HepG2 (cell line): ENCODE data around the gene CTXN1. TPM values are rescaled to one million over a fixed set of nuclear protein-coding genes. Genes with fewer than 3 reads are reported as not detected.

ENCODE experiments used
- AFF4 ChIP-seq: sonication (generic); formaldehyde crosslinking; IDR thresholded peaks from 2 replicates; pipeline ENCODE4 v1.4.0; 2020; ENCODE audit warnings: missing genetic modification reagents
- ATF1 ChIP-seq: IDR thresholded peaks from 2 replicates; pipeline ENCODE4 v1.6.1; 2016; ENCODE audit warnings: mild to moderate bottlenecking, control low read depth
- GZF1 ChIP-seq: sonication (generic); formaldehyde crosslinking; IDR thresholded peaks from 2 replicates; pipeline ENCODE4 v1.5.1; 2020; ENCODE audit warnings: mild to moderate bottlenecking, missing genetic modification reagents
- MEIS2 ChIP-seq: sonication (generic); formaldehyde crosslinking; IDR thresholded peaks from 2 replicates; pipeline ENCODE4 v1.9.0; 2021; ENCODE audit warnings: mild to moderate bottlenecking, missing genetic modification reagents
- NCOA1 ChIP-seq: sonication (generic); formaldehyde crosslinking; IDR thresholded peaks from 2 replicates; pipeline ENCODE4 v1.9.0; 2021; ENCODE audit warnings: missing genetic modification reagents
- NFYC ChIP-seq: IDR thresholded peaks from 2 replicates; pipeline ENCODE4 v1.6.1; 2016; ENCODE audit warnings: missing genetic modification reagents, missing compliant biosample characterization
- NR2F2 ChIP-seq: IDR thresholded peaks from 2 replicates; pipeline ENCODE4 v1.6.1; 2012; ENCODE audit warnings: low read depth, inconsistent platforms, borderline replicate concordance
- POGZ ChIP-seq: sonication (generic); formaldehyde crosslinking; IDR thresholded peaks from 2 replicates; pipeline ENCODE4 v1.4.0; 2020; ENCODE audit warnings: mild to moderate bottlenecking, missing genetic modification reagents
- RCOR2 ChIP-seq: IDR thresholded peaks from 2 replicates; pipeline ENCODE4 v1.6.1; 2016; ENCODE audit warnings: missing biosample characterization, missing genetic modification reagents
- SCMH1 ChIP-seq: sonication (generic); formaldehyde crosslinking; IDR thresholded peaks from 2 replicates; pipeline ENCODE4 v1.9.0; 2021; ENCODE audit warnings: missing genetic modification reagents, mild to moderate bottlenecking, borderline replicate concordance
- SRSF1 ChIP-seq: fragments of 200-400 bp; formaldehyde crosslinking; optimal IDR thresholded peaks from 2 replicates; pipeline ENCODE3; 2017; ENCODE audit warnings: mild to moderate bottlenecking, low read depth, low read length, moderate library complexity
- ZMAT3 ChIP-seq: sonication (generic); formaldehyde crosslinking; conservative IDR thresholded peaks from 2 replicates; pipeline ENCODE4 v1.7.0; 2021; ENCODE audit warnings: missing genetic modification reagents
- ZNF264 ChIP-seq: sonication (generic); formaldehyde crosslinking; IDR thresholded peaks from 2 replicates; pipeline ENCODE4 v1.4.0; 2020; ENCODE audit warnings: missing genetic modification reagents
- ZNF282 ChIP-seq: fragments of 450-650 bp; IDR thresholded peaks from 2 replicates; pipeline ENCODE4 v1.6.1; 2018; ENCODE audit not compliant: partially characterized antibody
- ZNF550 ChIP-seq: sonication (generic); formaldehyde crosslinking; IDR thresholded peaks from 2 replicates; pipeline ENCODE4 v1.4.0; 2020; ENCODE audit warnings: mild to moderate bottlenecking, missing genetic modification reagents, borderline replicate concordance
- ZNF580 ChIP-seq: IDR thresholded peaks from 2 replicates; pipeline ENCODE4 v1.6.1; 2016; ENCODE audit warnings: low read depth, borderline replicate concordance
- ZNF777 ChIP-seq: sonication (generic); formaldehyde crosslinking; IDR thresholded peaks from 2 replicates; pipeline ENCODE4 v1.4.0; 2020; ENCODE audit warnings: missing genetic modification reagents
- ZSCAN5A ChIP-seq: sonication (generic); formaldehyde crosslinking; IDR thresholded peaks from 2 replicates; pipeline ENCODE4 v1.8.0; 2022; ENCODE audit warnings: mild to moderate bottlenecking, missing genetic modification reagents, borderline replicate concordance
- polyA plus RNA-seq, 8 experiments: library from polyadenylated mRNA; depleted of rRNA in 3 of 8; stranded (reverse) in 7 of 8; unstranded in 1 of 8; fragments of >200 nt; fragmentation: Illumina TruSeq in 4 of 8; extraction: Trizol in 4 of 8; gene quantifications; 2 replicates each; pipeline versions ENCODE4 v1.2.1 to v1.2.3, GENCODE V29; 2011 to 2016; ENCODE audit warnings: low read depth in 4 of 8, missing spikeins in 1 of 8, mixed read lengths in 1 of 8; ENCODE audit not compliant: insufficient read depth in 1 of 8
- total RNA-seq, 5 experiments: library from RNA; depleted of rRNA; stranded (reverse); fragments of >200 nt; fragmentation: Illumina TruSeq; extraction: Trizol; gene quantifications; 2 replicates each; pipeline ENCODE4 v1.2.3, GENCODE V29; 2016; ENCODE audit warnings: low read depth in 1 of 5
- TF ChIP-seq, protein P1 (sequence below): sonication (generic); formaldehyde crosslinking; IDR thresholded peaks from 2 replicates; pipeline ENCODE4 v1.5.1; 2020; ENCODE audit warnings: mild to moderate bottlenecking, missing genetic modification reagents, borderline replicate concordance
- TF ChIP-seq, protein P2 (sequence below): sonication (generic); formaldehyde crosslinking; IDR thresholded peaks from 2 replicates; pipeline ENCODE4 v1.5.0; 2020; ENCODE audit warnings: mild to moderate bottlenecking, missing genetic modification reagents

Gene CTXN1
- total and polyA plus RNA-seq, 2 of the 13 experiments (the other 11 are each of a cell fraction or from before 2014, with no cell fraction given) = 0.11 TPM; not detected in 1

DNA sequence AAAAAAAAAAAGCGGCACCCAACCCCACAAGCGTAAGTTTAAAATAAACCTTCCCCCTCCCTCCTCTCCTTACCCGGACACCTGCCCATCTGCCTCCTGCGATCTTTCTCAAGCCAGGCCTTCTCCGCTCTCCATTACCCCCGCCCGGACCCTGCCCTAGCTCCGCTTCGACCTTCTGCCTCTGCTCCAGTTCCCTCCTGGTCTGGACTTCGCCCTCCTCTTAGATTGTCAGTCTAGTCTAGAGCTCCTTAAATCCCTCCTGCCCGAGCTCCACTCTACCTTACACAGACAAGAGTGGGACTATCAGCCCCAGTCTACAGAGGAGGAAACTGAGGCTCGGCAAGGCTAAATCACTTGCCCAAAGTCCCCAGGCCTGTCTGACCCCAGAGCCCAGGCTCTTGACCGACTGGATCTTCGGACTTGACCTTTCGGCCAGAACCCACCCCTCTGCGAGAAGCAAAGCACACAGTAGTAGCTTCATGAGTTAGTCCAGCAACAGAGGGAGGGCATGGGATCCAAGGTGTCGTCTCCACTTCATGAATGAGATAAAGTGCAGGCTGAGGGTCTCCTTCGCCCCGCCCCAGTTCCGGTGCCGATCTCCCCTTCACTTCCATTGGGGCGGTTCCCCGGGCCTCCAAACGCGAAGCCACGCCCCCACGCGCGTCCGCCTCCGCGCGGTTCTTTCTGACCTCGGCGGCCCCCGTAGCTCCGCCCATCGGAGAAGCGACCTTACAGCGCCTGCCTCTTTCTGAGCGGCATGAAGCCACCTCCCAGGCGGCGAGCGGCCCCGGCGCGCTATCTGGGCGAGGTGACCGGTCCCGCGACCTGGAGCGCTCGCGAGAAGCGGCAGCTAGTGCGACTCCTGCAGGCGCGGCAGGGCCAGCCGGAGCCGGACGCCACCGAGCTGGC, 6.1 kb downstream of the CTXN1 start, which contains the start of gene SNAPC2 (continued):
- TF ChIP-seq ATF1 (no peak), ZNF264 (CRISPR knock-in tag) (peak; percentile 66; the same call in 1 of the 2 replicates), ZNF282 (no peak), NCOA1 (CRISPR knock-in tag) (no peak), ZMAT3 (peak; percentile 74; the same call in 1 of the 2 replicates), ZNF777 (no peak), ZNF550 (CRISPR knock-in tag) (no peak), ZSCAN5A (no peak), RCOR2 (CRISPR knock-in tag) (no peak), ZNF580 (CRISPR knock-in tag) (peak; percentile 75; the same call in 1 of the 2 replicates), MEIS2 (no peak; the same call in 1 of the 2 replicates), POGZ (CRISPR knock-in tag) (peak; percentile 40; the same call in 1 of the 2 replicates), NR2F2 (0 out of 2 replicates have a peak, but pooled peaks have one; percentile 28), SRSF1 (no peak), SCMH1 (CRISPR knock-in tag) (no peak), NFYC (CRISPR knock-in tag) (no peak), GZF1 (CRISPR knock-in tag) (no peak; the same call in 1 of the 2 replicates), AFF4 (CRISPR knock-in tag) (no peak)
- TF ChIP-seq, protein P1, sequence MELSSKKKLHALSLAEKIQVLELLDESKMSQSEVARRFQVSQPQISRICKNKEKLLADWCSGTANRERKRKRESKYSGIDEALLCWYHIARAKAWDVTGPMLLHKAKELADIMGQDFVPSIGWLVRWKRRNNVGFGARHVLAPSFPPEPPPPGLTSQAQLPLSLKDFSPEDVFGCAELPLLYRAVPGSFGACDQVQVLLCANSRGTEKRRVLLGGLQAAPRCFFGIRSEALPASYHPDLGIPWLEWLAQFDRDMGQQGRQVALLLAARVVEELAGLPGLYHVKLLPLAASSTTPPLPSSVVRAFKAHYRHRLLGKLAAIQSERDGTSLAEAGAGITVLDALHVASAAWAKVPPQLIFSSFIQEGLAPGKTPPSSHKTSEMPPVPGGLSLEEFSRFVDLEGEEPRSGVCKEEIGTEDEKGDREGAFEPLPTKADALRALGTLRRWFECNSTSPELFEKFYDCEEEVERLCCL (CRISPR knock-in tag) = 0 out of 2 replicates have a peak, but pooled peaks have one; percentile 52
- TF ChIP-seq, protein P2, sequence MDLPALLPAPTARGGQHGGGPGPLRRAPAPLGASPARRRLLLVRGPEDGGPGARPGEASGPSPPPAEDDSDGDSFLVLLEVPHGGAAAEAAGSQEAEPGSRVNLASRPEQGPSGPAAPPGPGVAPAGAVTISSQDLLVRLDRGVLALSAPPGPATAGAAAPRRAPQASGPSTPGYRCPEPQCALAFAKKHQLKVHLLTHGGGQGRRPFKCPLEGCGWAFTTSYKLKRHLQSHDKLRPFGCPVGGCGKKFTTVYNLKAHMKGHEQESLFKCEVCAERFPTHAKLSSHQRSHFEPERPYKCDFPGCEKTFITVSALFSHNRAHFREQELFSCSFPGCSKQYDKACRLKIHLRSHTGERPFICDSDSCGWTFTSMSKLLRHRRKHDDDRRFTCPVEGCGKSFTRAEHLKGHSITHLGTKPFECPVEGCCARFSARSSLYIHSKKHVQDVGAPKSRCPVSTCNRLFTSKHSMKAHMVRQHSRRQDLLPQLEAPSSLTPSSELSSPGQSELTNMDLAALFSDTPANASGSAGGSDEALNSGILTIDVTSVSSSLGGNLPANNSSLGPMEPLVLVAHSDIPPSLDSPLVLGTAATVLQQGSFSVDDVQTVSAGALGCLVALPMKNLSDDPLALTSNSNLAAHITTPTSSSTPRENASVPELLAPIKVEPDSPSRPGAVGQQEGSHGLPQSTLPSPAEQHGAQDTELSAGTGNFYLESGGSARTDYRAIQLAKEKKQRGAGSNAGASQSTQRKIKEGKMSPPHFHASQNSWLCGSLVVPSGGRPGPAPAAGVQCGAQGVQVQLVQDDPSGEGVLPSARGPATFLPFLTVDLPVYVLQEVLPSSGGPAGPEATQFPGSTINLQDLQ (CRISPR knock-in tag) = no peak
